Motor neuron (in vitro differentiated cells): ENCODE results near the gene PHF20. TPM values are rescaled to one million over a fixed set of nuclear protein-coding genes. Genes with fewer than 3 reads are reported as not detected.
A peak's percentile ranks its signal among the peaks of the same experiment; 100 is the strongest.

Experiments used
- ATAC-seq, 8 experiments: fragments of 200-7000 bp; cut with Tn5 transposase; replicated peaks in 6 of 8; 2 replicates each; pipeline ENCODE4 v1.8.0; 2021; ENCODE audit warnings: mild to moderate bottlenecking in 8 of 8, moderate library complexity in 8 of 8
- H3K27ac ChIP-seq, 2 donors: fragments of 250-450 bp; sonication (Bioruptor Pico); 2 replicates each; pipeline ENCODE4 v1.9.0; 2021; ENCODE audit warnings: antibody characterized with exemption in 2 of 2, mild to moderate bottlenecking in 2 of 2, moderate library complexity in 1 of 2
- H3K4me1 ChIP-seq, 2 donors: fragments of 250-450 bp; sonication (Bioruptor Pico); replicated peaks in 1 of 2; 2 replicates each; pipeline ENCODE4 v1.6.1; 2021; ENCODE audit warnings: antibody characterized with exemption in 2 of 2, mild to moderate bottlenecking in 2 of 2, moderate library complexity in 1 of 2
- H3K4me3 ChIP-seq, 5 donors: fragments of 250-450 bp; sonication (Bioruptor Pico); 2 replicates each; pipeline ENCODE4 v1.9.0; 2021; ENCODE audit warnings: antibody characterized with exemption in 5 of 5, mild to moderate bottlenecking in 5 of 5, moderate library complexity in 4 of 5
- WGBS, 10 experiments: fragments of 450-650 bp; shearing (Covaris generic); methylation state at CpG; one replicate each; pipeline ENCODE4 v1.0.0; 2022; 5-methylcytosine and 5-hydroxymethylcytosine counted together
- in situ Hi-C, 9 experiments: fragments of 400-800 bp; cut with MboI; loops; one replicate each; pipeline ENCODE4 v1.15.0; 2021; ENCODE audit warnings: low sequenced_read_pairs in 9 of 9, low pct_unique_long_range_greater_than_20kb in 2 of 9; ENCODE audit not compliant: unreplicated experiment in 9 of 9
- total RNA-seq, 8 experiments: library from RNA; unstranded; fragments of 300-600 nt; gene quantifications; 2 replicates each; pipeline versions ENCODE4 v1.2.3 to v1.2.4, GENCODE V29; 2022

The PHF20 gene
- total RNA-seq, 8 experiments from 2014 or later, result 15.4 to 53.7 (median 31.5) TPM

GRCh38 chr20:35731862-35732643 lies 39.8 kb upstream of the PHF20 start:
- Histone ChIP-seq H3K27ac (no peak overlapping the region), H3K4me1 (peaks cover 14 to 15% of the 10 kb centered on the region in 2 donors), H3K4me3 (no peak overlapping the region)
- peak in 1 of 8 experiments; percentile 22 for ATAC-seq
- 88 to 98% (median 95%) methylated on average over 10 to 24 of the region's 24 CpGs for WGBS, 10 experiments
- in situ Hi-C loops, result loop anchor here in 1 of 9 experiments (25.0 kb wide), 1 partner anchor 155 kb away; no protein-coding TSS in a partner anchor

GRCh38 chr20:35732644-35732982 lies 39.2 kb upstream of the PHF20 start:
- H3K4me1 ChIP-seq, result peaks cover 14 to 15% of the 10 kb centered on the region in 2 donors
- ATAC-seq, result no peak
- H3K4me3 ChIP-seq, result no peak overlapping the region
- no peak overlapping the region for H3K27ac ChIP-seq
- in situ Hi-C loops, result loop anchor here in 1 of 9 experiments (25.0 kb wide), 1 partner anchor 155 kb away; no protein-coding TSS in a partner anchor
- 0 to 100% (median 67%) methylated on average over 1 of the region's 1 CpG; no CpG with 5 or more reads in 3 of the 10 experiments for WGBS, 10 experiments

- Histone ChIP-seq H3K4me1 (peaks cover 16 to 21% of the 10 kb centered on the region in 2 donors), H3K27ac (no peak overlapping the region), H3K4me3 (no peak overlapping the region)
- in situ Hi-C loops, result loop anchor here in 1 of 9 experiments (25.0 kb wide), 1 partner anchor 153 kb away; no protein-coding TSS in a partner anchor
- no peak for ATAC-seq
Measured at GRCh38 chr20:35734374-35734773, 37.4 kb upstream of the PHF20 start.

- ATAC-seq, result no peak
- 44 to 100% (median 88%) methylated on average over 1 to 4 of the region's 4 CpGs for whole genome bisulfite sequencing, 10 experiments
- Histone ChIP-seq H3K4me1 (peaks cover 16 to 27% of the 10 kb centered on the region in 2 donors), H3K27ac (no peak overlapping the region), H3K4me3 (no peak overlapping the region)
- in situ Hi-C loops, result loop anchor here in 1 of 9 experiments (25.0 kb wide), 1 partner anchor 152 kb away; no protein-coding TSS in a partner anchor
Measured at GRCh38 chr20:35734777-35735649, 36.8 kb upstream of the PHF20 start.

- Histone ChIP-seq H3K4me3 (no peak overlapping the region), H3K4me1 (peaks cover 16 to 29% of the 10 kb centered on the region in 2 donors), H3K27ac (no peak overlapping the region)
- ATAC-seq, result no peak
- WGBS, 10 experiments, result 48 to 100% (median 95%) methylated on average over 1 to 7 of the region's 7 CpGs; no CpG with 5 or more reads in 1 of the 10 experiments
- in situ Hi-C loops, result loop anchor here in 1 of 9 experiments (25.0 kb wide), 1 partner anchor 151 kb away; no protein-coding TSS in a partner anchor
Measured at GRCh38 chr20:35735826-35736470, 35.9 kb upstream of the PHF20 start.

- 83 to 100% (median 98%) methylated on average over 2 to 13 of the region's 15 CpGs; no CpG with 5 or more reads in 1 of the 10 experiments for WGBS, 10 experiments
- ATAC-seq, result no peak
- H3K4me3 ChIP-seq, result no peak overlapping the region
Measured at GRCh38 chr20:35737865-35738333, 33.9 kb upstream of the PHF20 start.

GRCh38 chr20:35738410-35739179 lies 33.2 kb upstream of the PHF20 start:
- no peak overlapping the region for H3K4me3 ChIP-seq
- WGBS, 10 experiments, result 26 to 100% (median 92%) methylated on average over 1 to 4 of the region's 4 CpGs

More at GRCh38 chr20:35737865-35738333, 33.9 kb upstream of the PHF20 start:
- Histone ChIP-seq H3K27ac (no peak overlapping the region), H3K4me1 (peaks cover 16 to 29% of the 10 kb centered on the region in 2 donors)
- in situ Hi-C loops, result loop anchor here in 1 of 9 experiments (25.0 kb wide), 1 partner anchor 149 kb away; no protein-coding TSS in a partner anchor

GRCh38 chr20:35739294-35740163 lies 32.3 kb upstream of the PHF20 start:
- in situ Hi-C loops, result loop anchor here in 1 of 9 experiments (25.0 kb wide), 1 partner anchor 148 kb away; no protein-coding TSS in a partner anchor
- ATAC-seq, result no peak
- 0 to 95% (median 80%) methylated on average over 1 to 6 of the region's 7 CpGs for WGBS, 10 experiments
- Histone ChIP-seq H3K27ac (no peak overlapping the region), H3K4me1 (peaks cover 22 to 35% of the 10 kb centered on the region in 2 donors), H3K4me3 (peak overlapping the region in 4 of 5 donors; percentile 72 to 90 (median 77))

More at GRCh38 chr20:35738410-35739179, 33.2 kb upstream of the PHF20 start:
- in situ Hi-C loops, result loop anchor here in 1 of 9 experiments (25.0 kb wide), 1 partner anchor 149 kb away; no protein-coding TSS in a partner anchor
- Histone ChIP-seq H3K4me1 (peaks cover 20 to 35% of the 10 kb centered on the region in 2 donors), H3K27ac (no peak overlapping the region)
- no peak for ATAC-seq

GRCh38 chr20:35741892-35742740 lies 29.7 kb upstream of the PHF20 start, which contains the start of gene RBM39:
TSS of gene RBM39 (minus strand) at chr20:35742260. CDS start at chr20:35740874, 1,386 bp downstream.
- Histone ChIP-seq H3K4me3 (peak within 1 kb of the TSS; percentile 72 to 90 (median 79)), H3K4me1 (peaks cover 11 to 24% of the 10 kb centered on the region in 2 donors), H3K27ac (peak within 1 kb of the TSS; percentile 99)
- in situ Hi-C loops, result loop anchor here in 1 of 9 experiments (25.0 kb wide), 1 partner anchor 145 kb away; no protein-coding TSS in a partner anchor
- ATAC-seq, result peak; percentile 91 to 96 (median 94)
- WGBS, 10 experiments, result 0 to 6% (median 0%) methylated on average over 3 to 16 of the region's 66 CpGs; no CpG with 5 or more reads in 3 of the 10 experiments
